Measurements from ENCODE around the gene NRF1. TPM values are rescaled to one million over a fixed set of nuclear protein-coding genes. Genes with fewer than 3 reads are reported as not detected.

Gene NRF1
- total RNA-seq, 1 experiment from 2014 or later = 18.4 TPM

DNA sequence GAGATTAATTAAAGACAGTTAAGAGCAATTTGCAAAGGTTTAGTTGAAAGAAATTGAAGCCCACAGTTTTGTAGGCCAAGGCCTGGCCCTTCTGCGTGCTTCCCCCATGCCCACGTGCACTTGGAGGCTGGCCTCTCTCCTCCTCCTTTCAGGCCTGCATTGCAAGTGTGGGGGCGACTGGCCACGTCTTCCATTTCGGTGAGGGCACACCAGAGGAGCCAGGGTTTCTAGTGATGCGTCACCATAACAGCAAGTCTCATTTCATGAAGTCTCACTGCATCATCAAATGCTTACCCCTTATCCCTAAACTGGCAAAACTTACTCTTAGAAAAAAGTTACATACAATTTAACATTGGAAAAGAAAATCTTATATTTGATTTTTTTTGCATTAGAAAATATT, 141.2 kb downstream of the NRF1 start:
- H3K27me3 Mint-ChIP-seq (ENCODE audit: insufficient read depth, unreplicated experiment) = no peaks in the 10 kb centered on the region
- POLR2A ChIA-PET = no interaction called here
- TF ChIP-seq CTCF (IDR thresholded peaks at IDR 0.05; ENCODE audit: unreplicated experiment) = no peak
- no TSS peak for BruUV-seq (replicated peaks)
- H3K4me3 Mint-ChIP-seq (ENCODE audit: unreplicated experiment) = no peak overlapping the region
- DNase-seq (ENCODE audit: unreplicated experiment) = no peak
- no peaks in the 10 kb centered on the region for H3K9me3 Mint-ChIP-seq (ENCODE audit: unreplicated experiment)
- H3K36me3 Mint-ChIP-seq (ENCODE audit: insufficient read depth, unreplicated experiment) = peaks cover 44% of the 10 kb centered on the region
- H3K27ac Mint-ChIP-seq (ENCODE audit: low read depth, unreplicated experiment) = no peak overlapping the region
- CTCF ChIA-PET = no interaction called here
- intact Hi-C loops (cut with micrococcal nuclease) = no loop called here
- peaks cover 6% of the 10 kb centered on the region for H3K4me1 Mint-ChIP-seq (ENCODE audit: insufficient read depth, unreplicated experiment)

- Mint-ChIP-seq H3K9me3 (ENCODE audit: unreplicated experiment) (no peaks in the 10 kb centered on the region), H3K36me3 (ENCODE audit: insufficient read depth, unreplicated experiment) (peaks cover 37% of the 10 kb centered on the region), H3K27ac (ENCODE audit: low read depth, unreplicated experiment) (no peak overlapping the region), H3K4me1 (ENCODE audit: insufficient read depth, unreplicated experiment) (no peaks in the 10 kb centered on the region), H3K4me3 (ENCODE audit: unreplicated experiment) (no peak overlapping the region), H3K27me3 (ENCODE audit: insufficient read depth, unreplicated experiment) (no peaks in the 10 kb centered on the region)
- intact Hi-C loops (cut with micrococcal nuclease) = no loop called here
- ChIA-PET POLR2A (no interaction called here), CTCF (interaction anchor here (0.6 to 1.9 kb wide), 3 partner anchors 20 to 70 kb away, joined by 3 to 6 read pairs (median 5); no protein-coding TSS in a partner anchor)
- no peak for DNase-seq (ENCODE audit: unreplicated experiment)
- no TSS peak for BruUV-seq (replicated peaks)
- TF ChIP-seq CTCF (IDR thresholded peaks at IDR 0.05; ENCODE audit: unreplicated experiment) = no peak
Measured at GRCh38 chr7:129754406-129754805, 142.9 kb downstream of the NRF1 start.

DNA sequence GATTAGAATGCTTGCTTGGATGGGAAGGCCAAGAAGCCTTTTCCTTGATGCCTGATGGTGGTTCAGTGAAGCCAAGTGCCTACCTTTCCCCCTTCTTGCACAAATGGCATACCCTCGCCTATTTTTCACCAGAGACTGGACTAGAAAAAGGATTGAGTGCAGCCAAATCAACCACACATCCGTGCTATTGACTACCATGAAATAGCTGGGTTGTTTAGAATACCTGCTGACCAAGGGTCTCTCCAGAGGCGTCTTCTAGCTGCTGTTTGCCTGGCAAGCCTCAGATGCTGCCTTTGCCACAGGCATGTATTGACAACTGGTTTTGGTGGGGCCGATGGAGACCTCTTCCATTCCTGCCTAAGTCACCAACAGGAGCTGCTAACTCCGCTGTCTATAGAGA, 146.5 kb downstream of the NRF1 start:
- Mint-ChIP-seq H3K27me3 (ENCODE audit: insufficient read depth, unreplicated experiment) (no peaks in the 10 kb centered on the region), H3K4me3 (ENCODE audit: unreplicated experiment) (no peak overlapping the region), H3K9me3 (ENCODE audit: unreplicated experiment) (no peaks in the 10 kb centered on the region), H3K4me1 (ENCODE audit: insufficient read depth, unreplicated experiment) (no peaks in the 10 kb centered on the region), H3K36me3 (ENCODE audit: insufficient read depth, unreplicated experiment) (peaks cover 20% of the 10 kb centered on the region), H3K27ac (ENCODE audit: low read depth, unreplicated experiment) (no peak overlapping the region)
- intact Hi-C loops (cut with micrococcal nuclease) = no loop called here
- DNase-seq (ENCODE audit: unreplicated experiment) = no peak
- TF ChIP-seq CTCF (IDR thresholded peaks at IDR 0.05; ENCODE audit: unreplicated experiment) = no peak
- POLR2A ChIA-PET = interaction anchor here (1.3 kb wide), 1 partner anchor 10 kb away, joined by 4 read pairs; no protein-coding TSS in a partner anchor
- no TSS peak for BruUV-seq (replicated peaks)
- CTCF ChIA-PET = interaction anchor here (0.9 kb wide), 1 partner anchor 132 kb away, joined by 5 read pairs; no protein-coding TSS in a partner anchor

GRCh38 chr7:129762387-129762969, 151.0 kb downstream of the NRF1 start:
- Mint-ChIP-seq H3K27me3 (ENCODE audit: insufficient read depth, unreplicated experiment) (no peaks in the 10 kb centered on the region), H3K36me3 (ENCODE audit: insufficient read depth, unreplicated experiment) (no peaks in the 10 kb centered on the region), H3K27ac (ENCODE audit: low read depth, unreplicated experiment) (no peak overlapping the region), H3K9me3 (ENCODE audit: unreplicated experiment) (no peaks in the 10 kb centered on the region), H3K4me3 (ENCODE audit: unreplicated experiment) (no peak overlapping the region), H3K4me1 (ENCODE audit: insufficient read depth, unreplicated experiment) (no peaks in the 10 kb centered on the region)
- no TSS peak for BruUV-seq (replicated peaks)
- DNase-seq (ENCODE audit: unreplicated experiment) = no peak
- ChIA-PET CTCF (interaction anchor here (0.6 to 0.7 kb wide), 2 partner anchors 24 to 193 kb away, joined by 3 to 4 read pairs; no protein-coding TSS in a partner anchor), POLR2A (no interaction called here)
- TF ChIP-seq CTCF (IDR thresholded peaks at IDR 0.05; ENCODE audit: unreplicated experiment) = no peak
- intact Hi-C loops (cut with micrococcal nuclease) = no loop called here
